Stromal cell of bone marrow (primary cell): ENCODE data around the gene DPP7.
A peak's percentile ranks its signal among the peaks of the same experiment; 100 is the strongest.
"Not testable (repeated sequence)": the region's sequence is repeated elsewhere in the genome, so short reads cannot be mapped to it uniquely, and the experiment has no call there.

Experiments used
- DNase-seq: peaks from one replicate; pipeline ENCODE4 v3.0.0-alpha.2; 2012; ENCODE audit warnings: low read depth

DPP7 gene

DNA sequence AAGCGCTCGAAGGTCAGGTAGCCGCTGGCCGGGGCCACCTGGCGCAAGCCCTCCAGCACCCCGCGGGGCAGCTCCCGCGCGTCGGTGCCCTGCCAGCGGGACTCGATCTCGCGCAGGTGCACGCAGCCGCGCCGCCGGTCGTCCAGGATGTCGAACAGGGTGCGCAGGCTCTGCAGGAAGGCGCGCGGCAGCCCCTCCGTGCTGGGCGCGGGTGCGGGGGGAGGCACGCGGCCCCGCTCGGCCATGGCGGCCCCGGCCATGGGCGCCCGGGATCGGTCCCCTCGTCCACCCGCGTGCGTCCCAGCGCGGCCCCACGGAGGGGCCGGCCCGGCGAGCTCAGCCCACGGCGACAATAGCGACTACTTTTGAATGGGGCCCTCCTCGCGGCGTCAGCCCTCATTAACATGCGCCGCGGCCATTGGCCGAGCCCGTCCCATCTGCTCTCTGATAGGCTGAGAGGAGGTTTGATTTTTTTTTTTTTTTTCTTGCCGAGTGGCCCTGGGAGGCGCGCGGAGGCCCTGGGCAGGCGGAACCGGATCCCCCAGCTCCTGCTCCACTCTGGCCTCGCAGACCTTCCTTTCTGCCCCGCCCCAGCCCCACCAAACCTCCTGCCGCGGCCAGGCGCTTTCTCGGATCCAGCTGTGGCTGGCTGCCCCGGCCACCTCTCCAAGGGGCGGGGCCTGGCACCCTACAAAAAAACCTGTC is 44.2 kb downstream of the DPP7 start, which contains the start of gene SAPCD2:
SAPCD2 (minus strand) TSS at position 357 of the 705 bp plus-strand sequence; CDS start at position 260, 97 bp downstream.
- DNase-seq = peak; percentile 65

GRCh38 chr9:137069508-137070091 is 44.9 kb downstream of the DPP7 start:
- DNase-seq = no peak

GRCh38 chr9:137068539-137069507 is 45.7 kb downstream of the DPP7 start:
- no peak for DNase-seq

- no peak for DNase-seq
Measured at GRCh38 chr9:137067860-137068538, 46.5 kb downstream of the DPP7 start.

- DNase-seq = no peak
Measured at GRCh38 chr9:137066096-137066861, 48.3 kb downstream of the DPP7 start.

GRCh38 chr9:137065336-137065967 is 49.1 kb downstream of the DPP7 start:
- DNase-seq = no peak

DNA sequence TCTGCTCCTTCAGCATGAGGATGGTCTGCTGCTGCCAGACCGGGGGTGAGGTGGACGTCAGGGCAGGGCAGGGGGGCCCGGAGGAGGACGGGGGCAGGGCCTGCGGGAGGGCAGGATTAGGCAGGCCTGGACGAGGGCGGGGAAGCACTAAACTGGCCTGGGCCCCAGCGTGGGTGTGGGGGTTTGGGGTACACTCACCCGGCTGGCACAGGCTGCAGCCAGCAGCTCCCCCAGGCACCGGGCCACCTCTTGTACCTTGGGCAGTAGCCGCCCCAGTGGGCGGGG is 49.7 kb downstream of the DPP7 start:
- no peak for DNase-seq

- DNase-seq = no peak
Measured at GRCh38 chr9:137064027-137064879, 50.3 kb downstream of the DPP7 start.

GRCh38 chr9:137063311-137064026 is 51.1 kb downstream of the DPP7 start:
- DNase-seq = no peak

DNA sequence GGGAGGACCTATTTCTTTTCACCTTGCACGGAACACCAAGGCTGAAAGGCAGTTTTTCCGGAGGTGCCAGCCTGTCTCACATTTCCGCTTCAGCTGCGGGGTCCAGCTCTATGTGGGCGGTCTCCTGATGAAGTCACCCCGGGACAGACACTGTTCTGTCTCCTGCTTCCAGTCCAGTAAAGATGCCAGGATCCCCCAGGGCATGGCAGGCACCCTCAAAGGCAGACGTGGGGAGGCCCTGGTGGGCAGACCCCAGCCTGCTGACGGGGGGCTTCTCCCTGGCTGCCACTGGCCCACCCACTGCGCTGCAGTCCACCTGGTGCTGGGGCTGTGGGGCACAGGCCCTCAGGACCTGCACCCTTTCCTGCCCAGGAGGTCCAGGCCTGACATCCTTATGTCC is 51.7 kb downstream of the DPP7 start:
- DNase-seq = not testable (repeated sequence)

GRCh38 chr9:137062384-137062783 is 52.1 kb downstream of the DPP7 start:
- no peak for DNase-seq
